H1 (cell line): ENCODE data around the gene KDF1. TPM values are rescaled to one million over a fixed set of nuclear protein-coding genes. Genes with fewer than 3 reads are reported as not detected.

Experiments used
- ZNF274 ChIP-seq: IDR thresholded peaks from 2 replicates; pipeline ENCODE4 v1.7.0; 2012; ENCODE audit warnings: low read length, borderline replicate concordance; ENCODE audit errors: extremely low read depth
- polyA plus RNA-seq, 7 experiments: library from polyadenylated mRNA; depleted of rRNA in 3 of 7; stranded (reverse) in 5 of 7; unstranded in 2 of 7; fragments of >200 nt in 5 of 7; fragments of 200-250 nt in 2 of 7; gene quantifications; 1 replicate in 5 of 7; 2 replicates in 1 of 7; 4 replicates in 1 of 7; pipeline versions ENCODE4 v1.2.1 to v1.2.3, GENCODE V29; 2011 to 2013; ENCODE audit warnings: missing spikeins in 2 of 7, mixed read lengths in 2 of 7
- total RNA-seq: library from RNA; stranded (reverse); fragmentation: NEBNext Ultra II Directional; extraction: Animal tissue kit (Norgen Biotek cat#: 25700); gene quantifications from 2 replicates; pipeline ENCODE4 v1.2.1, GENCODE V29; 2021

The KDF1 gene
- total and polyA plus RNA-seq, 2 of the 8 experiments (the other 6 are each of a cell fraction or from before 2014, with no cell fraction given) = 16.9 to 37.5 TPM

- no peak for TF ChIP-seq ZNF274
Observed at GRCh38 chr1:26921540-26922430, 38.5 kb downstream of the KDF1 start, which contains the start of gene NUDC (continued).
